ENCODE results near the gene ARHGAP44.
A peak's percentile ranks its signal among the peaks of the same experiment; 100 is the strongest.

The ARHGAP44 gene

DNA sequence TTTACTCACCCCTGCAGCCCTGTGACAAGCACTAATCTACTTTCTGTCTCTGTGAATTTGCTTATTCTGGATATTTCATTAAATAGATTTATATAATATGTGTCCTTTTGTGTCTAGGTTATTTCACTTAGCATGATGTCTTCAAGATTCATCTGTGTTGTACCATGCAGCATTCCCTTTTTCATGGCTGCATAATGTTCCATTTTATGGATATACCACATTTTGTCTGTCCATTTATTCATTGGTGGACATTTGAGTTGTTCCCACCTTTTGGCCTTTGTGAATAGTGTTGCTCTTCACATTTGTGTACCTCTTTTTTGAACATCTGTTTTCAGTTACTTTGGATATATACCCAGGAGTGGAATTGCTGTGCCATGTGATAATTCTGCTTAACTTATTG is 118.2 kb downstream of the ARHGAP44 start:
- DNase-seq: no peak

DNA sequence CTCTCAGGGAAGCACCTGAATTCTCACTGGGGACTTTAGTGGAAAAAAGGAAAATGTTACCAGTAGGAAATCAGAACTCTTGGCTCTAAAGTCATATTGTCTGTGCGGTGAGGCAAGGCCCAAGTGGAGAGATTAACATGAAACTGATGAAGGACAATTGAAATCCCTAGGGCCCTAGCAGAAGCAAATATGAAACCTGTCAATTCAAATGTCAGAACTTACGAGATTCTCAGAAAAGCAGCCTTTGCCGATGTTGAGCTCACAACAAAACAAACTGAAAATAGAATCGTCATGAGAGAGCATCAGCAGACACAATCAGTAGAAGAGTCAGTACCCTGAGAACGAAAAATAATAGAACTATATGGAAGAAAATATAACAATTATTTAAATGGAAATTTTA is 119.7 kb downstream of the ARHGAP44 start:
- no peak for DNase-seq

DNA sequence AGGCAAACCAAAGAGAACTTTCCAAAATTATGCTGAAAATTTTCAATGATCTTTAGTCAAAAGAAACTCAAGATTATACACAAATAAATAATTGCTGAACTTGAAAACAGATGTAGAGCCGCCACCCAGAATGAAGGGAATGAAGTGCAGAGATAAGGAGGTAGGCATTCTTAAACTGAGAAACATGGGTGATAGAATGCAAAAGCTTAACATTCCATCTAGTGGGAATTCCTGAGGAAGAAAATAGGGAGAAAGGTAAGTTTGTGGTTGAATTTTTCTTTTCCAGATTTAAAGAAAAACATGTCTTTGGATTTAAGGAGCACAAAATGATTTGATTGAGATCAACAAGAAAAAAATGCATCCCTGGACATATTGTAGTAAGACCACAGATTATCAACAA is 120.2 kb downstream of the ARHGAP44 start:
- DNase-seq: no peak

DNA sequence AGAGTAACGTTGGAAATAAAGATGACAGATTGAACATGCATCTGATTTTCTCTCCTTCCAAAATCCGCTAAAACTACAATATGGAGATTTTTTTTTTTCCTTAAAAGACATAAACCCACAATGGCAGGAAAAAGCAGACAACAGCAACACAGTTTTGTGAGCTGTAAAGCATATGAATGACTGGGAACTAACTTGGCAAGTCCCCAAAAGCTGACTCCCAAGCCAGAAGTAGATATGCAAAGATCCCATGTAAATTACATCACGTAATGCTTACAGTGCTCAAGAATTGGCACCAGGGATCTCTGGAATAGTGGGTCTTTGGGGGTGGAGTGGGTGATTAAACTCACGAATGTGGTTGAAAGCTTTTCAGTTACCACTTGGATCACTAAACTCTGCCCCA is 121.9 kb downstream of the ARHGAP44 start:
- no peak for DNase-seq

DNA sequence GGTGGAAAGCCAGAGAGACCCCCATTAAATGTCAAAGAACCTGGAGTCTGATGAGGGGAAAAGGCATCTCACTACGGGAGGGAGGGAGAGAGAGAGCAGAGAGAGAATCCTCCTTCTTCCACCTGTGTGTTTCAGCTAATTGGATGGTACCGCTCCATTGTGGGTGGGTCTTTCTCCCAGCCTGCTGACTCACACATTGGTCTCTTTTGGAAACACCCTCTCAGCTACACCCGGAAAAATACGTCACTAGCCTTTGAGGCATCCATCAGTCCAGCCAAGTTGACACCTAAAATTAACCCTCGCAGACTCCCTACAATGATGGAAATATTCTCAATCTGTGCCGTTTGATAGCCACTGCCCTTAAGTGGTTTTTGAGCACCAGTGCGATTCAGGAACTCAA is 128.1 kb downstream of the ARHGAP44 start:
- no peak for DNase-seq

DNA sequence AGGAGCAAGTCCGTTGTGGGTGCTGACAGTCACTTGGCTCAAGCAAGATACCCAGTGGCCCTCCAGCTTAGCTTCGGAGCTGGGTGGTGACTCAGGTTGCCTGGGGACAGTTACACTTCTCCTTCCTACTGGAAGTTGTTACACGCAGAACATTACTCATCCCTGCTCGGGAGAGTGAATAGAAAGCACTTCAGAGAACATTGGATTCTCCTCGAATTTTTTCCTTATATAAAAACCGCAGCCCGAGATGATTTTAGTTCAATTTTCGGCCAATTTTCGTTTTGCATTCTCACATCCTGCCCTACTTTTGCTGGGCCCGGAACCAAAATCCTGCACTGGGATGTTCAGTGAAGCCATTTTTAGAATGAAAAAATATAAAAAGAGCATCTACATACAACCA is 128.8 kb downstream of the ARHGAP44 start:
- no peak for DNase-seq

DNA sequence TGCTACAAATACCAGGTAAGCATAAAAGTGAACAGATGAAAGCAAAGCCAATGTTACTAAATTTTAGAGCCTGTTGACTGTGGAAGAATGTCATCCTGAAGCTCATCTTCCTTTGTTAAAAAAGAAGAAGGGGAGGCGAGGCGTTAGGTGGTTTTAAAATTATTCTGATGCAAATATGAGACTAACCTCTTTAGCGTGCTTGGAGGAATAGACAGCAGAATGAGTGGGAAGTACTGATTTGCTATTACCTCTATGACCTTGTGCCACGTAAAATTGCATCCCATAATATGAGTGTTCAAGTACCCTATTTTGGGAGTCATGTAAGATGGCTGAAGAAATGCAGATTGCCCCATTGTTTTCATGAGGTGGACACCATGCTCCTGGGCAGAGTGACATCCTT is 132.8 kb downstream of the ARHGAP44 start:
- DNase-seq: no peak

DNA sequence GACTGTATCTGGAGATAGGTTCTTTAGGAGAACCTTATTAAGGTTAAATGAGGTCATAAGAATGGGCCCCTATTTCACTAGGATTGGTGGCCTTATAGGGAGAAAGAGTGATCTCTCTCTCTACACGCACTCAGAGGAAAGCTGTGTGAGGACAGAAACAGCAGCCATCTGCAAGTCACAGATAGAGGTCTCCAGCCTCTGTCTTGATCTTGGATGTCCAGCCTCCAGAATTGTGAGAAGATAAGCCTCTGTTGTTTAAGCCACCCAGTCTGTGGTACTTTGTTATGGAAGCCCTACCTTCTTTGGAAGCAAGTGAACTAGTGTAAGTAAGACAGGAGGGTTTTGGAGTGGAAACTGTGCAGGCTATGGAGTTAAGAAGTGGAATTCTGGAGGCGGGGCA is 135.3 kb downstream of the ARHGAP44 start:
- no peak for DNase-seq

DNA sequence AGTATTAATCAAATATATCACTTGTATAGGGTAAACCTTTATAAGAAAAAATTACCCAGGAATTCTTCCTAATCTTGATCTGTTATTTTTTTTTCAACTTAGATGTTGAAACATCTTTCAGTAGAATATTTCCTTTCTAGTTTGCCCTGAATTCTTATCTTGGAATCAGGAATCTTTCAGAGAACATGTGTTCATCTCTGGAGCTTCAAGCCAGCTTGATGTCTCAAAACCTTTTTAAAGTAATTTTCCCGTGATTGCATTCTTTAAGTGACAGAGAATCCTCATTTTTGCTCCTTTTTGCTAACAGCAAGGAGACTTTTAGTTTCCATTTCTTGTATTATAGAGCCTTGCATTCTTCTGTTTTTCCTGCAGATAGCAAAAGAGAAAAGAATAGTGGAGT is 137.7 kb downstream of the ARHGAP44 start:
- no peak for DNase-seq

DNA sequence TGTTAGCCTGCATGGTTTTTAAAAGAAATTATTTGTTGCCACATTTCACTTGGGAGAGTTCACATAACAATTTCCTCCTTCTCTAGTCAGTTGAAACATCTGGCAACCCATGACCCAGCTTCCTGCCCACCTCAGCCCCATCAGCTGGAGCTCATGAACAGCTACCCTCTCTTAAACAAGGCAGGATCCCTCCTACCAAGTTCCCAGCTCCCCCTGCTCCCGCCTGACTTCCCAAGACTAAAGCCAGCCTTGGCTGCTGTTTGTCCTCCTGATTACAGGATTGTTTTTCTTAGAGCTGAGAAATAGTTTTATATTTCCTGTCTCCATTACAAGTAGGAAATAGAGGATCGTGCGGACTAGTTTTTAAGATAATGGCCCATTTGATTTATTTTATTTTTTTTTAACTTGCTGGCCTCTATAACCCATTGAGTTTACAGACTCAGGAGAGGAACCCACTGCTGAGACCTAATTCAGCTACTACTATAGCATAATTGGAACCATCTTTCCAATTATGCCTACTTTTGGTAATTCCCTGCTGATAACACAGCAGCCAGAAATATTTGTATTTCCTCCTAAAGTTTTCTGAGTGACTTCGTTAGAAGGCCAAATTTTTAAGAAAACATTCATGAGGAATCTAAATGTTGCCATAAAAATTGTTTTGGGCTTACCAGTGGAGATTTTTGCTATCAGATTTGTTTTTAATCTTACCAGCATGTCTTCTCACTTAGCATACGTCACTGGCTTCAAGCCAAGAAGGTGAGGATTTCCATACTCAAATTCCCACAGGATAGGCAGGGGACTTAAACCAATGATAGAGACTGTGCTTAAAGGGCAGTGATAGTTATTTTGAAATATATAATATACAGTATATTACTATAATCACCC is 138.5 kb downstream of the ARHGAP44 start:
- DNase-seq: no peak

DNA sequence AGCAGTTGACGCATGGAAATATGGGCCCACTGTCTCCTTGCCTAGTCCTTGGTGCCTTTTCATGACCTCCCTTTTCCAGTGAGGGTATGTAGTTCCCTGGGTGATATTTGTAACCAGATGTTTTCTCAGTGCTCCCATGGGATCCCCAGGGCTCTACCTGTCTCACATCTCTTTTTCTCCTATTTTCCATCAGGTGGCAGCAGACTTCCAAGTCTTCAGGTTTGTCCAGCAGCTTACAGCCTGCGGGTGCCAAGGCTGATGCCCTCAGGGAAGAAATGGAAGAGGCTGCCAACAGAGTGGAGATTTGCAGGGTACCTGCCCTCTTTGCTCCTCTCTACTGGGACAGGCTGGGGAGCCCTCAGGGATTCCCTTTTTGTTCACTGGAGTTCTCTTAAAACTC is 139.4 kb downstream of the ARHGAP44 start:
- peak; percentile 3 for DNase-seq

DNA sequence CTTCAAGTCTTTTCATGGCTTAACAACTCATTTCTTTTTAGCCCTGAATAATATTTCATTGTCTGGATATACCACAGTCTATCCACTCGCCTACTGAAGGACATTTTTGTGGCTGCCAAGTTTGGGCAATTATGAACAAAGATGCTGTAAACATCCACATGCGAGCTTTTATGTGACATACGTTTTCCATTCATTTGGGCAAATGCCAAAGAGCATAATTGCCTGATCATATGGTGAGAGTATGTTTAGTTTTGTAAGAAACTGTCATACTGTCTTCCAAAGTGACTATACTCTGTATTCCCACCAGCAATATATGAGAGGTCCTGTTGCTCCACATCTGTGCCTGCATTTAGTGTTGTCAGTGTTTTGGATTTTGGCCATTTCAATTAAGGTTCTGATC is 147.2 kb downstream of the ARHGAP44 start:
- DNase-seq: no peak

DNA sequence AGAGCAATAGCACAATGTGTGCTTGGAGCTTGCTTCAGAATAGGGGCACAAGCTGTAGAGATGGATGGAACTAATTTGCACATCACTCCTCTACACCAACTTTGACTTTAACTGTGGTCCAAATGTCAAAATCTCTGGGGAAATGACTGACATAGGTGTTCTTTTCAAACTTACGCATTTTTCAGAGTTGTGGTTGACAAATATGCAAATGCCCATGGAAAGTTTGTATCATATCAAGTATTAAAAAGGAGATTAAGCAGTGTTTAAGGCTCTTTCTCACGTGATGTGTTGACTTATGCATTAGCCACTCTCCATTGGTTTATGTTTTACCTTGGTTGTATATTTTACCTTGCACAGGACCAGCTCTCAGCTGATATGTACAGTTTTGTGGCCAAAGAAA is 151.4 kb downstream of the ARHGAP44 start:
- no peak for DNase-seq

DNA sequence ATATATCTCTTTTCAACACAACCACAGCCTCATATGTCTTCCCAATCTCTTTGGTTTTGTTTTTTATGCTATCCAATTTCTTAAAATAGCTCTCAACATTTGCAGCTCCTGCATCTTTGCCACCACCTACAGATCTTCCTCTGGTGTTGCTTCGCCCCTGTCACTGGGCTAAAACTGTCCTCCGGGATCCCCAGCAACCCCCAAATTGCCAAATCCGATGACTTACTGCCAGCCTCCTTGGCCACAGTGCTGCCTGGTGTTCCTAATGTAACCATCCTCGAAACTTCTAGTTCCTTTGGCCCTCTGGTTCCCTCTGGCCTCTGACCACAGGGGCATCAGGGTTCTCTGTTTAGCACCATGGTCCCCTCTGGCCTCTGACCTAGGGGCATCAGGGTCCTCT is 157.7 kb downstream of the ARHGAP44 start:
- no peak for DNase-seq

DNA sequence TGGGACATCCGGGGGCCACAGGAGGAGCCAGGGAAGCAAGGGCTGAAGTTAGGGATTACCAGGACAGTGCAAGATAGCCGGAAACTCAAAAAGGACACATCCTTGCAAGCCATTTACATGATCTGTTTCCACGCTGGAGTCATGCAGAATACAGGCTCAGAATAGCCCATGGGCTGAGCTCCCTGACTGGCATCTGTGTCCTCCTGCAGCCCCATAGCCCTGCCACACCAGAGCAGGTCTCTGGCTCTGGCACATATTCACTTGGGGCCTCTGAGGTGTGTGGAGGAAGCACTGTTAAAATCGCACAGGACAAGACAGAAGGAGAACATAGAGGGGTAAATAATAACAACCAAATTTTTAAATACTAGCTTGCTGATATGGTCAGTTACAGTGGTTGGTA is 162.7 kb downstream of the ARHGAP44 start:
- no peak for DNase-seq

DNA sequence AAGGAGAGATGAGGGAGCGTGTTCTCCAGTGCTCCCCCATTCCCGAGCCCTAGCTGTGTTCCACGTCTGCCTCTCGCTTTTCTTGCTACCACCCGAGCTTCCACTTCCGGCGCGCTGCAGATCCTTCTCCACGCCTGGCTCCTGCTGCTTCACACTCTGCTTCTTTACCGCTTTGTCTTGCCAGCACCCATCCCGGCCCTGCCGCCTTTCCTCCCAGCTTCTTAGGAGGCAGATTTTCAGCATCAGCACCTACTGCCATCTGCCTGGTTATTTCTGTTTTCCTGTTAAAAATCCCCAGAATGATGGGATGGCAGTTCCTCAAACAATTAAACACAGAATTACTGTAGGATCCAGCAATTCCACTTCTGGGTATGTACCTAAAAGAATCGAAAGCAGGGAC is 163.9 kb downstream of the ARHGAP44 start:
- no peak for DNase-seq

DNA sequence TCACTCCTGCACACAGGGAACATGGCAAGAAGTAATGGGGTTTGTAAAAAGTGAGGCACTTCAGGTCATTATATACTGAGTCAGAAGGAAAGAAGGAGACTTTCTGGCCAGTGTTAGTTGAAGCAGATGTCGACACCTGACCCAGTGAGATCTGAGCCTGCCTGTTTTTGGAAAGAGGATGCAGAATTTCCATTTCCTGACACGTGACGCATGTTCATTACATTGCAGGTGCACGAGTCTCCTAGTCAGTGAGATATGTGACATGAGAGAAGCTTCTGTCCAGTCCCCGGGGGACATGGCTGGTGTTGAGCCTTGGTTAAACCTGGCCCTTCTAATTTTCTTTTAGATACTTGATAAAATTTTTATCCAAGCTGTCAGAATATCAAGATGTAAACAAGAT is 166.2 kb downstream of the ARHGAP44 start:
- DNase-seq: no peak

DNA sequence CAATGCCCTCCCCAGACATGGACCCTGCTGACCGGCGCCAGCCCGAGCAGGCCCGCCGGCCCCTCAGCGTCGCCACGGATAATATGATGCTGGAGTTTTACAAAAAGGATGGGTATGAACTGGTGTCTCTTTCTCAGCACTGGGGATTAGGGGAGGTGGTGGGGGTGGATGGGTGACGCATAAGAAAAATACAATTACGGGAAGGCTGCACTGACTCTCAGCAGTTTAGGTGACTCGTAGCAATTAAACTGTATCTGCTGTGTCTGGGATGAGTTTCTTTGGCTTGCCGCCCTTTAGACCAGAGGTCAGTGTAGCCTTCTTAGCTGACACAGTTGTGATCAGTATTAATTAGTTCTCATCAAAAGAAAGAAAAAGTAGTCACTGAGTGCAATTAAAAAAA is 169.5 kb downstream of the ARHGAP44 start:
- no peak for DNase-seq

DNA sequence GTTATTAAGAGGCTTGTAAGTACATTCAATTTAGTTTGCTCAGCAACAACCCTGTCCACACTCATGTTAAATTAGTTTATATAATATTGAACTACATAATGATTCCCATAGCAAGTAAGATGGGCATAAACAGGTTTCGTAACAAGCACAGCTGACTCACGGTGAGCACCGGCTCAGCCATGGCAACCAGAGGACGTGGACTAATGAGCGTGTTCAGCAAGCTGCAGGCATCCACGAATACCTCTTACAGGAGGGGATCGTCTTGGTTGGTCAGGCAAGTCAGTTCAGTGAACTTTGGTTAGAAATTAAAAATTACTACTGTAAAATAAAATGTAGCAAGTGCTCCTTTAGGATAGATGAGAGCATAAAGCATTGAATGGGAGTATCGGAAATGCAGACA is 170.1 kb downstream of the ARHGAP44 start:
- DNase-seq: no peak

DNA sequence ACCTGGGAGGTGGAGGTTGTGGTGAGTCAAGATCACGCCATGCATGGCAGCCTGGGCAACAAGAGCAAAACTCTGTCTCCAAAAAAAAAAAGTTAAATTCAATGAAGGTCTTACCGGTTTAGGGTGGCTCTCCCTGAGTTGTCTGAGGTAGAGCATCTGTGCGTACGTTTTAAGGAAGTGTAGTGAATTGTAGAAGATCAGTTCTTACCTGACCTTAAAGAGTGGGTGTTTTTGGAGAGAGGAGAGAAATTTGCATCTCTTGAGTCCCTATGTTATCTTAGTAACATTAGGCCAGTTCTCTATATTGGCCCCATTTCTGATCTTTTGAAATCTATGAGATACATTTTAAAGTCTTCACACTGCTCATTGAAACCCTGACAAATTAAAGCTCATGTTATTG is 172.4 kb downstream of the ARHGAP44 start:
- no peak for DNase-seq

DNA sequence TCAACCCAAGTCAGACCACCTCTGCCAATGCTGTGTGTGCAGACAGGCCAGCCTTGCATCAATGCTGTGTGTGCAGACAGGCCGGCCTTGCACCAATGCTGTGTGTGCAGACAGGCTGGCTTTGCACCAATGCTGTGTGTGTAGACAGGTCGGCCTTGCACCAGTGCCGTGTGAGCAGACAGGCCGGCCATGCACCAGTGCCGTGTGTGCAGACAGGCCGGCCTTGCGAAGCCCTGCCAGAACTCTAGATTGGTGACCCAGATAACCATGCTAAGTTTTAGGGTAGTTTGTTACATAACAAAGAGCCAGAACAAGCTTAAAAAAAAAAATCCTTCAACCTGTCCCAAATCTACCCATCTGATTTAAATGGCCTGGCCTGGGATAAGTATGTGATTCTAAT is 174.2 kb downstream of the ARHGAP44 start:
- DNase-seq: no peak

DNA sequence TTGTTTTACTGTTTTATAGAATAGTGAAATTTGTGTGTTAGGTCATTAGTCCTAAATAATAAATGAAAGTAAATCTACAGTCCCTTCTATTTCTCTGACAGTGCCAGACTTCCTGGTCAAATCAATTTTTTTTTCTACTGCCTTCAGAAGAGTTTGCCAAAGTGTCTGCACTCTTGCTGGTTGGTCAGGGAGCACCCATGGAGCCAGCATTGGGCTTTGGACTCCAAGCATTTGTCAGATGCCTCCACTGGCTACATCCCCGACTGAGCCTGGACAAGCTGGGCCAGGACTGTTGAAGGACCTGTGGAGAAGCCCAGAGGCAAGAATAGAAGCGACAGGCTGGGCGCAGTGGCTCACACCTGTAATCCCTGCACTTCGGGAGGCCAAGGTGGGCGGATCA is 174.9 kb downstream of the ARHGAP44 start:
- no peak for DNase-seq

DNA sequence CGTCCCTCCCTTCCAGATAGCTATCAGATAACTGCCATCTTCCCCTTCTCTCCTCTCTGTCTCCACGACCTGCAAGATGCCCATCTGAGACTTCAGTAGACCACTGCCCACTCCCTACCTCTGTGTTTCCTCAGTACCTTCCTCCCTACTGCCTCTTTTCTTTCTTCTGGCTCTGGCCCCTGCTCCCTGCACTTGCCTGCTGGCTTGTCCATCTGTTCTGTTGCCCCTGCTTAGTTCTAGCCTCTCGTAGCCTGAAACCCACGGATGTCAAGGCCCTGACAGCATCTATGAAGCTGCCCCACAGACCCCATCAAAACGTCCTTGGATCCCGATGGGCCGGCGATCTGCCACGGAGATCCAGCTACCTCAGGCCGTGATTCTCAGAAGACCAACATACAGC is 175.5 kb downstream of the ARHGAP44 start:
- no peak for DNase-seq

DNA sequence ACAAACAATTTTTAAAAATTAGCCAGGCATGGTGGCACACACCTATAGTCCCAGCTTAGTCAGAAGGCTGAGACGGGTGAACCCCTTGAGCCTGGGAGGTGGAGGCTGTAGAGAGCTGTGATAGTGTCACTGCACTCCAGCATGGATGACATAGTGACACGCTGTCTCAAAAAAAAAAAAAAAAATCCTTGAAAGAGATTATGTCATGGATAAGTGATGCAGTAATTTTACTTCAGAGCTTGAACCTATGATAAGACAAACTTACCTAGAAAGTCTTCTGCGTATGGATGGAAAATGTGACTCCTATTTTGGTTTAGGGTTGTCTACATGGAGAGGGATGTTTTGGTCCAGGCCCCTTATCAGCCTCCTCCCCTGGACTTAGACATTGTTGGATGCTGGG is 176.7 kb downstream of the ARHGAP44 start:
- no peak for DNase-seq

DNA sequence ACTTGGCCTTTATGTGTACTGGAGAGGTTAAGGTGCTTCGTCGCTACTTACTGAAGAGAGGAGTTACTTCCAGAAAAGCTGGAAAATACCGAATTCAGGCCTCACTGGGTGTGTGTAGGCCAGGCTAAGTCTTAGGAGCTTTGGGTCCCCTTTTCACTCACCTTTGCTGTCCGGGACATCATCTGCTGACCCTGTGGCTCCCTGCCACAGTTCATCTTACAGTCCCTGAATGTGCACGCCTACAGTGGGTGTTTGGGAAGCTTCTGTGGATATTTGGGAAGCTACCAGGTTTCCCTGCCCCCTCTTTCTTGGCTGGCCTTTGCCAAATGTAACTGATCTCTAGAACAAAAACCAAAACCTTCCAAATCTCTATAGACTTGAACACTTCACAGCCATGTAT is 177.1 kb downstream of the ARHGAP44 start:
- no peak for DNase-seq

Data from NCI-H1105 (cell line).